SU-DHL-6 (cell line): ENCODE measurements around the gene PEX26.

Experiments
- CTCF ChIP-seq: fragments of 200-600 bp; sonication (generic); IDR thresholded peaks from one replicate; pipeline ENCODE4 v1.5.1; 2017; ENCODE audit warnings: antibody characterized with exemption, mild to moderate bottlenecking, low read length, moderate library complexity; ENCODE audit not compliant: insufficient read depth, poor library complexity, severe bottlenecking
- EZH2phosphoT487 ChIP-seq: fragments of 200-600 bp; sonication (generic), shearing (Covaris generic); conservative IDR thresholded peaks from 2 replicates; pipeline ENCODE4 v1.6.1; 2018; ENCODE audit warnings: mild to moderate bottlenecking, antibody characterized with exemption, low read length, moderate library complexity, mixed read lengths

GRCh38 chr22:18029686-18030267 lies 48.0 kb upstream of the PEX26 start:
- TF ChIP-seq CTCF, result no peak
- TF ChIP-seq EZH2phosphoT487, result no peak
